Measurements from ENCODE around the gene ATG10.
A peak's percentile ranks its signal among the peaks of the same experiment; 100 is the strongest.
"Not testable (repeated sequence)": the region's sequence is repeated elsewhere in the genome, so short reads cannot be mapped to it uniquely, and the experiment has no call there.

The ATG10 gene

GRCh38 chr5:81971712-81972491, at the start of gene ATG10:
Gene ATG10 (plus strand): TSS chr5:81972023. CDS start chr5:81987571, 15,548 bp downstream.
- FAIRE-seq, result no peak

GRCh38 chr5:81922854-81923279, 49.0 kb upstream of the ATG10 start:
- no peak for FAIRE-seq

GRCh38 chr5:81924442-81924841, 47.4 kb upstream of the ATG10 start:
- FAIRE-seq, result no peak

- no peak for FAIRE-seq
These were observed 46.8 kb upstream of the ATG10 start for GRCh38 chr5:81925009-81925408.

GRCh38 chr5:81925981-81926380, 45.8 kb upstream of the ATG10 start:
- FAIRE-seq, result no peak

- no peak for FAIRE-seq
These were observed 35.8 kb upstream of the ATG10 start for GRCh38 chr5:81936066-81936465.

GRCh38 chr5:81936750-81937149, 35.1 kb upstream of the ATG10 start:
- no peak for FAIRE-seq

- no peak for FAIRE-seq
These were observed 29.1 kb upstream of the ATG10 start for GRCh38 chr5:81942746-81943145.

GRCh38 chr5:81948349-81948748, 23.5 kb upstream of the ATG10 start:
- FAIRE-seq, result no peak

- FAIRE-seq, result no peak
These were observed 22.4 kb upstream of the ATG10 start for GRCh38 chr5:81949462-81949861.

- FAIRE-seq, result no peak
These were observed 20.8 kb upstream of the ATG10 start for GRCh38 chr5:81950996-81951395.

GRCh38 chr5:81954796-81955195, 17.0 kb upstream of the ATG10 start:
- FAIRE-seq, result not testable (repeated sequence)

- not testable (repeated sequence) for FAIRE-seq
These were observed 13.7 kb upstream of the ATG10 start for GRCh38 chr5:81958129-81958528.

GRCh38 chr5:81961651-81962440, 10.0 kb upstream of the ATG10 start:
- FAIRE-seq, result no peak

GRCh38 chr5:81963544-81963943, 8.3 kb upstream of the ATG10 start:
- no peak for FAIRE-seq

GRCh38 chr5:81965524-81965923, 6.3 kb upstream of the ATG10 start:
- FAIRE-seq, result no peak

GRCh38 chr5:81969226-81969625, 2.6 kb upstream of the ATG10 start:
- FAIRE-seq, result no peak

GRCh38 chr5:81969912-81970311, 1.9 kb upstream of the ATG10 start:
- no peak for FAIRE-seq

GRCh38 chr5:81971111-81971711, 612 bp upstream of the ATG10 start:
- peak; percentile 94 for FAIRE-seq

- no peak for FAIRE-seq
These were observed 615 bp downstream of the ATG10 start for GRCh38 chr5:81972492-81972783.

GRCh38 chr5:81980160-81980559, 8.3 kb downstream of the ATG10 start:
- FAIRE-seq, result no peak

- no peak for FAIRE-seq
These were observed 8.9 kb downstream of the ATG10 start for GRCh38 chr5:81980598-81981260.

GRCh38 chr5:81982172-81982685, 10.4 kb downstream of the ATG10 start:
- not testable (repeated sequence) for FAIRE-seq
